K562 (cell line): ENCODE measurements around the gene RPRD1B. TPM values are rescaled to one million over a fixed set of nuclear protein-coding genes. Genes with fewer than 3 reads are reported as not detected.
A peak's percentile ranks its signal among the peaks of the same experiment; 100 is the strongest.

Experiments
- HDAC1 ChIP-seq, 2 experiments: fragments of 450-650 bp; IDR thresholded peaks; 2 replicates each; pipeline ENCODE4 v1.6.1; 2016 to 2017; ENCODE audit warnings: inconsistent platforms in 1 of 2, mild to moderate bottlenecking in 1 of 2, moderate library complexity in 1 of 2
- LCOR ChIP-seq: sonication (generic); formaldehyde crosslinking; IDR thresholded peaks from 2 replicates; pipeline ENCODE4 v1.8.0; 2022; ENCODE audit warnings: mild to moderate bottlenecking, missing genetic modification reagents
- NCOR1 ChIP-seq: fragments of 450-650 bp; IDR thresholded peaks from 2 replicates; pipeline ENCODE4 v1.6.1; 2016; ENCODE audit warnings: mild to moderate bottlenecking, moderate library complexity
- REST ChIP-seq, 2 experiments: fragments of 450-650 bp; formaldehyde crosslinking in 1 of 2; IDR thresholded peaks; 2 replicates each; pipeline versions ENCODE4 v1.4.0 to v1.6.1; 2014 to 2020; ENCODE audit warnings: mild to moderate bottlenecking in 2 of 2, borderline replicate concordance in 1 of 2, low read depth in 1 of 2
- SAP30 ChIP-seq: fragments of 200-600 bp; sonication (generic); IDR thresholded peaks from 2 replicates; pipeline ENCODE4 v1.6.1; 2012; ENCODE audit warnings: borderline replicate concordance, low read depth, mild to moderate bottlenecking, moderate library complexity, low read length, control low read depth, inconsistent platforms; ENCODE audit not compliant: insufficient read depth, poor library complexity, severe bottlenecking
- polyA plus RNA-seq, 8 experiments: library from polyadenylated mRNA; depleted of rRNA in 4 of 8; stranded (reverse) in 5 of 8; unstranded in 3 of 8; fragments of >200 nt; fragmentation: Nextera tagmentation in 2 of 8; fragmentation: Illumina TruSeq in 1 of 8; extraction: Ambion mirVana in 2 of 8; extraction: Trizol in 1 of 8; gene quantifications; 2 replicates each; pipeline versions ENCODE4 v1.2.1 to v1.2.3, GENCODE V29; 2011 to 2014; ENCODE audit warnings: inconsistent platforms in 1 of 8, missing spikeins in 1 of 8
- total RNA-seq, 7 experiments: library from RNA; depleted of rRNA in 6 of 7; stranded (reverse); fragments of >200 nt in 6 of 7; fragmentation: Illumina TruSeq in 2 of 7; extraction: Trizol in 2 of 7; gene quantifications; 2 replicates each; pipeline versions ENCODE4 v1.2.1 to v1.2.3, GENCODE V29; 2011 to 2021; ENCODE audit warnings: low replicate concordance in 1 of 7
- TF ChIP-seq, protein P1 (sequence below): fragments of 250-450 bp; sonication (Bioruptor Pico); IDR thresholded peaks from 2 replicates; pipeline ENCODE4 v1.9.0; 2021; ENCODE audit warnings: mild to moderate bottlenecking, inconsistent platforms
- TF ChIP-seq, protein P2 (sequence below): fragments of 250-450 bp; sonication (Bioruptor Pico); IDR thresholded peaks from 2 replicates; pipeline ENCODE4 v1.4.0; 2020; ENCODE audit warnings: mild to moderate bottlenecking, moderate library complexity, borderline replicate concordance

Gene RPRD1B
- total and polyA plus RNA-seq, 9 of the 15 experiments (the other 6 are each of a cell fraction or from before 2014, with no cell fraction given), result 5.5 to 43.0 (median 24.4) TPM

- TF ChIP-seq, protein P1, sequence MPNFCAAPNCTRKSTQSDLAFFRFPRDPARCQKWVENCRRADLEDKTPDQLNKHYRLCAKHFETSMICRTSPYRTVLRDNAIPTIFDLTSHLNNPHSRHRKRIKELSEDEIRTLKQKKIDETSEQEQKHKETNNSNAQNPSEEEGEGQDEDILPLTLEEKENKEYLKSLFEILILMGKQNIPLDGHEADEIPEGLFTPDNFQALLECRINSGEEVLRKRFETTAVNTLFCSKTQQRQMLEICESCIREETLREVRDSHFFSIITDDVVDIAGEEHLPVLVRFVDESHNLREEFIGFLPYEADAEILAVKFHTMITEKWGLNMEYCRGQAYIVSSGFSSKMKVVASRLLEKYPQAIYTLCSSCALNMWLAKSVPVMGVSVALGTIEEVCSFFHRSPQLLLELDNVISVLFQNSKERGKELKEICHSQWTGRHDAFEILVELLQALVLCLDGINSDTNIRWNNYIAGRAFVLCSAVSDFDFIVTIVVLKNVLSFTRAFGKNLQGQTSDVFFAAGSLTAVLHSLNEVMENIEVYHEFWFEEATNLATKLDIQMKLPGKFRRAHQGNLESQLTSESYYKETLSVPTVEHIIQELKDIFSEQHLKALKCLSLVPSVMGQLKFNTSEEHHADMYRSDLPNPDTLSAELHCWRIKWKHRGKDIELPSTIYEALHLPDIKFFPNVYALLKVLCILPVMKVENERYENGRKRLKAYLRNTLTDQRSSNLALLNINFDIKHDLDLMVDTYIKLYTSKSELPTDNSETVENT (CRISPR knock-in tag), result no peak
- TF ChIP-seq, protein P2, sequence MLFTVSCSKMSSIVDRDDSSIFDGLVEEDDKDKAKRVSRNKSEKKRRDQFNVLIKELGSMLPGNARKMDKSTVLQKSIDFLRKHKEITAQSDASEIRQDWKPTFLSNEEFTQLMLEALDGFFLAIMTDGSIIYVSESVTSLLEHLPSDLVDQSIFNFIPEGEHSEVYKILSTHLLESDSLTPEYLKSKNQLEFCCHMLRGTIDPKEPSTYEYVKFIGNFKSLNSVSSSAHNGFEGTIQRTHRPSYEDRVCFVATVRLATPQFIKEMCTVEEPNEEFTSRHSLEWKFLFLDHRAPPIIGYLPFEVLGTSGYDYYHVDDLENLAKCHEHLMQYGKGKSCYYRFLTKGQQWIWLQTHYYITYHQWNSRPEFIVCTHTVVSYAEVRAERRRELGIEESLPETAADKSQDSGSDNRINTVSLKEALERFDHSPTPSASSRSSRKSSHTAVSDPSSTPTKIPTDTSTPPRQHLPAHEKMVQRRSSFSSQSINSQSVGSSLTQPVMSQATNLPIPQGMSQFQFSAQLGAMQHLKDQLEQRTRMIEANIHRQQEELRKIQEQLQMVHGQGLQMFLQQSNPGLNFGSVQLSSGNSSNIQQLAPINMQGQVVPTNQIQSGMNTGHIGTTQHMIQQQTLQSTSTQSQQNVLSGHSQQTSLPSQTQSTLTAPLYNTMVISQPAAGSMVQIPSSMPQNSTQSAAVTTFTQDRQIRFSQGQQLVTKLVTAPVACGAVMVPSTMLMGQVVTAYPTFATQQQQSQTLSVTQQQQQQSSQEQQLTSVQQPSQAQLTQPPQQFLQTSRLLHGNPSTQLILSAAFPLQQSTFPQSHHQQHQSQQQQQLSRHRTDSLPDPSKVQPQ (CRISPR knock-in tag), result no peak
- TF ChIP-seq HDAC1 (IDR thresholded peaks at IDR 0.05) (peak in 1 of 2 experiments; percentile 87; a peak in 2 of 4 replicates), SAP30 (no peak), LCOR (CRISPR knock-in tag) (0 out of 2 replicates have a peak, but pooled peaks have one; percentile 62), NCOR1 (peak; percentile 91), REST (IDR thresholded peaks at IDR 0.05; ENCODE audit: borderline replicate concordance) (peak; percentile 98), REST (CRISPR knock-in tag; IDR thresholded peaks at IDR 0.05; ENCODE audit: low read depth) (no peak)
- TF ChIP-seq, all 486 proteins: peak for 118
Observed at GRCh38 chr20:38126932-38127621, 93.5 kb downstream of the RPRD1B start (continued).
